GM12874 (cell line): ENCODE measurements around the gene ZSWIM6.

Experiments
- TF ChIP-seq, protein P1 (sequence below): IDR thresholded peaks from 2 replicates; pipeline ENCODE4 v1.5.1; 2011; ENCODE audit warnings: low read depth, mild to moderate bottlenecking, control low read depth, low read length, moderate library complexity; ENCODE audit not compliant: insufficient read depth

The ZSWIM6 gene

DNA sequence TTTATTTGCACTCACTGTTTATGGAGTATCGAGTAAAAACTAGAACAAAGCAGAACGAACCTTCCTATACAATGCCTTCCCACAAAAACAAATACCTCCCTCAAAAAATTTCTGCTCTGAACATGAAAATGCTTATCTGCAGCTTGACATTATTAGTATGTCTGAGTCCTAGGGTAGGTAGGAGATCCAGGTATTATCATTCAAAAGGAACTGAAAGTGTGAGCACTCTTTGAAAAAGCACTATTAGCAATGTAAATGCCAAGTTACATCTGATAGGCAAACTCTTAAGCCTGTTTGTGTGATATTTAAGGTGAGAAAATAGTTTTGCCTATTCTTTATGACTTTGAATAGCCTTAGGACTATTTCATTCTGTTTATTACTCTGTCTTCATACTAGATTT lies 47.6 kb downstream of the ZSWIM6 start:
- TF ChIP-seq, protein P1, sequence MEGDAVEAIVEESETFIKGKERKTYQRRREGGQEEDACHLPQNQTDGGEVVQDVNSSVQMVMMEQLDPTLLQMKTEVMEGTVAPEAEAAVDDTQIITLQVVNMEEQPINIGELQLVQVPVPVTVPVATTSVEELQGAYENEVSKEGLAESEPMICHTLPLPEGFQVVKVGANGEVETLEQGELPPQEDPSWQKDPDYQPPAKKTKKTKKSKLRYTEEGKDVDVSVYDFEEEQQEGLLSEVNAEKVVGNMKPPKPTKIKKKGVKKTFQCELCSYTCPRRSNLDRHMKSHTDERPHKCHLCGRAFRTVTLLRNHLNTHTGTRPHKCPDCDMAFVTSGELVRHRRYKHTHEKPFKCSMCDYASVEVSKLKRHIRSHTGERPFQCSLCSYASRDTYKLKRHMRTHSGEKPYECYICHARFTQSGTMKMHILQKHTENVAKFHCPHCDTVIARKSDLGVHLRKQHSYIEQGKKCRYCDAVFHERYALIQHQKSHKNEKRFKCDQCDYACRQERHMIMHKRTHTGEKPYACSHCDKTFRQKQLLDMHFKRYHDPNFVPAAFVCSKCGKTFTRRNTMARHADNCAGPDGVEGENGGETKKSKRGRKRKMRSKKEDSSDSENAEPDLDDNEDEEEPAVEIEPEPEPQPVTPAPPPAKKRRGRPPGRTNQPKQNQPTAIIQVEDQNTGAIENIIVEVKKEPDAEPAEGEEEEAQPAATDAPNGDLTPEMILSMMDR: no peak

DNA sequence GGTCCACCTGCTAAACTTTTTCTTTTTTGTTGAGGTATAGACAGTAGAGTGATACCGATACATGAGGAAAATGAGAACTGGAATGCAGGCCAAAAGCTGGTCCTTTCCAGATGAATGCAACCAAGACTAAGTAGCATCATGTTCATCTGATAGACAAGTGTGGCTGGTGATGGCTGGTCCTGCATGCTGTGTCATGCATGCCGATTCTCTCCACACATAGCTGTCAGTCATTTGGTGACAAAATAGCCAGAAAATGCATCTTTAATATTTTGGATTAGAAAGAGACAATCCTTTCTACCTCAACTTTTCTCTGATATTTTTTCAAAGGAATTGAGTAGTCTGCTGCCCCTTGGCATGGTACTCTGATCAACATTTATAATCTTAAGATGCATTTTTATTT lies 49.9 kb downstream of the ZSWIM6 start:
- TF ChIP-seq, protein P1: no peak

DNA sequence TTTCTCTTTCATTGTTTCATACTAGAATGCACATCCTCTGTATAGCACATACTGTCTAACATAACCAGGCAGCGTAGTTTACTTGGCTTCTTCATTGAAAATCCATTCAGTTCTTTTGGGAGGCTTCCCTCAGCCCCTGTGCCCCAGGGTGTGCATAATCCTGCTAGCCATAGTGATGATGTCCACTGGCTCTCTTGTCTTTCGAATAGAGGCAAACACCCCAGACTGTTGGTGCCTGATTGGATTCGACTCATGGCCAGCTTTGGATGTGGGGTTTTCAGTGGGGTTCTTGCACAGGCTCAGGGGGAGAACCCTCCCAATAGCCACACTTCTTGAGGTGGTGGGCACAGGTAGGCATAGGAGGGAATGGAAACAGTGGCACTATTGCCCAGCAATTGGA lies 53.6 kb downstream of the ZSWIM6 start:
- TF ChIP-seq, protein P1: no peak

DNA sequence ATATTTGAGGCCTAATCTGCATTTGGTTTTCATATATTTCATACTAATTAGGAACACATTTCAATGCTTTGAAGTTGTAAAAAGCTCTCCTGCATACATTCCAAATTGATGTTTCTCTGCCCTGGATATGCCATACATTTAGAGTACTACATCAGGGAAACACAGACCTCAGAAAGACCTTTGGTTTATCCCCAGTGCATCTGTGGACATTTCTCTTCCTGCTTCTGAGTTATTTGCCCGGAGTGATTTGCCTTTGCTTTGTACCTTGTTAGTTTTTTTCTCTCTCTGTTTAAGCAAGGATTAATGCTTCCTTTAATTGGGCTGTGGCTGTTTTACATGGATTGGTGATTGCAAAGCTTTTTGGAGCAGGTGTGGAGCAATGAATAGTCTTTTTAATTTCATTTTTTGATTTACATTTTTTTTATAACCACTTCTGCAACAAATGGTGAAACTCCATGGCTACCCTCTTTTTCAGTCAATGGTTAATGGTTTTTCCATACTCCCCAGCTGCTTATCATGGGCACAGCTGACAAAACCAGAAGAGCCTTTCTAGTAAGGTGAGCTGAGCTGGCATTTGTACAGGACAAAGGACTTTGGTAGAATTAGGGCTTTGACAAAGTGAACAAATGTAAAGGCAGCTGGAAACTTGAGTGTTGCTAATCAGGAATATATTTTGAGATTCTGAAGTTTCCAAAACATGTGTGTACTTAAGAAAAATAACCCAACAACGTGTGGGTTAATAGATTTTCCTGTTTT lies 54.2 kb downstream of the ZSWIM6 start:
- TF ChIP-seq, protein P1: no peak

DNA sequence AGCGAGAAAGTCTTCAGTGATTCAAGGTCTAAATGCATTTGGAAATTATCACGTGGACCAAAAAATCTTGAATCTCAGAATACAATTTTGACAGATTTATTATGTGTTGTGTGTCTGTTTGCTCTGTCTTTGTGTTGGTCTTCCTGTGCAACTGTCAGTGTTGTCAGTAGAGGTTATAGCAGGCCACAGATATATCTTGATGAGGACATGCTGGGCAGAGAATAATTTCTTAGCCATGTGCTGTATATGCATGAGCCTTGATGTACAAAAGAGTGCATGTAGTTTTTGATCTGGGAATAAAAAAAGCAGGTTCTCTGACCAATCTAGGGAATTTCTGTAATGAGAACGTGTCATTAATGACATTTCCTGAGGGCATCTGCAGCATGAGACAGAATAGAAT lies 57.6 kb downstream of the ZSWIM6 start:
- TF ChIP-seq, protein P1: no peak

DNA sequence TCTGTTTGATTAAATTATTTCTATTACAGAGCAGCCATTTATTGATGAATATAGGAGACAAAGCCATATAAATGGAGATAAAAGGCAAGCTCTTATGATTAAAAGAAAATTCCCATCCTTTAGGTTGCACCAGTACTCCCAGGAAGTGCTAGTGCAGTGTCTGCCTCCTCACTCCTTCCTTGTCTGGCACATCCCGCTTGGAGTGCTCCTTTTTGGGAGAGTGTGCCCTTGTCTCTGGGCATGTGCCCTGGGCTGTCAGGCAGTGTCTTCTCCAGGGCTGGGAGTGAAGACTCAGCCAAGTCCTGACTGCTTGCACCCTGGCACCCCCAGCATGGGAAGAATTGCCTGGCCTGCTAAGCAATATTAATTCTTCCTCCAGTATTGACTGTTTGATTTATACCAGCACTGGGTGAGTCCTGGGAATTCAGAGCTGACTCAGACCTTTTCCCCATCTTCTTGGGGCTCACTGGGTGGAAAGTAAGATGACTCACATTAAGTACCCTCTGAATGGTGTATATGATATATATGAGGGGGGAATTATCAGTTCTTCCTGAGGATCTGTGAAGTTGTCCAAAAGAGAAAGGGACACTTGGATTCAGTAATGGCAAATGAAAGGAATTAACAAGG lies 62.1 kb downstream of the ZSWIM6 start:
- TF ChIP-seq, protein P1: no peak

DNA sequence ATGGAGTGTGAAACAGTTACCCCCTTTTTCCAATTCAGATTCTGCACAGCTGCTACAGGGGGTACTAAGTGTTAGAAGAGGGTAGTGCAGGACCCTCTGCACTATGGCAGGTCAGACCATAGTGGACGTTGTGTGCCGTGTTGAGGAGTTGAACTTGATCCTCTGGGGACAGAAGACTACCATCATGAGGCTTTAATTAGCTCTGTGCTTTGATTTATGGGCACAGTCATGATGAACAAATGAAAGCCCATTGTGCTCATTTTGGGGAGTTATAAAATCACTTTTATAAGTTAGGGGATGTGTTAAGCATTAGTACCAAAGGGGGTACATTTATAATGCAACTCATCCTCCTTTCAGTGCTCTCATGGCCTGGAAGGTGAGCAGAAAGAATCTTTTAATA lies 62.7 kb downstream of the ZSWIM6 start:
- TF ChIP-seq, protein P1: no peak
